CD4-positive, CD25-positive, alpha-beta regulatory T cell (primary cell): ENCODE data around the gene DPY19L1. TPM values are rescaled to one million over a fixed set of nuclear protein-coding genes. Genes with fewer than 3 reads are reported as not detected.
"Not testable (repeated sequence)": the region's sequence is repeated elsewhere in the genome, so short reads cannot be mapped to it uniquely, and the experiment has no call there.

ENCODE experiments used
- ATAC-seq, 2 donors: fragments of 150-1000 bp; cut with Tn5 transposase; one replicate each; pipeline ENCODE4 v1.10.0; 2021; ENCODE audit warnings: low read depth in 2 of 2, moderate number of reproducible peaks in 2 of 2, moderate library complexity in 1 of 2
- DNase-seq, 3 donors: peaks; one replicate each; pipeline versions ENCODE4 v3.0.0 to v3.0.0-alpha.2; 2012 to 2022; ENCODE audit warnings: mixed read lengths in 1 of 3
- H3K27ac ChIP-seq: one replicate; pipeline ENCODE4 v1.7.0; 2013; ENCODE audit warnings: mild to moderate bottlenecking, low read length; ENCODE audit not compliant: insufficient read depth, poor library complexity, severe bottlenecking
- H3K27me3 ChIP-seq: one replicate; pipeline ENCODE4 v1.7.0; 2013; ENCODE audit warnings: low read length; ENCODE audit not compliant: control insufficient read depth, insufficient read depth
- H3K36me3 ChIP-seq: one replicate; pipeline ENCODE4 v1.7.0; 2013; ENCODE audit warnings: mild to moderate bottlenecking, low read length, moderate library complexity; ENCODE audit not compliant: control insufficient read depth, insufficient read depth
- H3K4me1 ChIP-seq: 2 replicates; pipeline ENCODE4 v1.7.0; 2013; ENCODE audit warnings: mild to moderate bottlenecking, low read length; ENCODE audit not compliant: insufficient read depth, control insufficient read depth, poor library complexity, severe bottlenecking
- H3K4me3 ChIP-seq: one replicate; pipeline ENCODE4 v1.7.0; 2013; ENCODE audit warnings: low read depth, mild to moderate bottlenecking, low read length, moderate library complexity
- H3K9me3 ChIP-seq, 2 experiments: 1 replicate in 1 of 2; 2 replicates in 1 of 2; pipeline ENCODE4 v1.7.0; 2013; ENCODE audit warnings: low read length in 2 of 2, mild to moderate bottlenecking in 1 of 2, moderate library complexity in 1 of 2; ENCODE audit not compliant: control insufficient read depth in 2 of 2
- H3K27ac Mint-ChIP-seq, 3 donors: one replicate each; pipeline ENCODE4 v1.8.0; 2020 to 2022; ENCODE audit warnings: mild to moderate bottlenecking in 3 of 3, mixed read lengths in 3 of 3, moderate library complexity in 2 of 3
- H3K27me3 Mint-ChIP-seq: one replicate; pipeline ENCODE4 v1.8.0; 2022; ENCODE audit warnings: mild to moderate bottlenecking, mixed read lengths
- H3K36me3 Mint-ChIP-seq: one replicate; pipeline ENCODE4 v1.8.0; 2020; ENCODE audit warnings: mixed read lengths
- H3K4me1 Mint-ChIP-seq, 4 donors: one replicate each; pipeline ENCODE4 v1.8.0; 2020 to 2022; ENCODE audit warnings: mixed read lengths in 4 of 4, mild to moderate bottlenecking in 1 of 4
- H3K4me3 Mint-ChIP-seq, 4 donors: one replicate each; pipeline ENCODE4 v1.8.0; 2020 to 2022; ENCODE audit warnings: mild to moderate bottlenecking in 4 of 4, mixed read lengths in 4 of 4, moderate library complexity in 3 of 4
- H3K9me3 Mint-ChIP-seq, 7 donors: one replicate each; pipeline ENCODE4 v1.8.0; 2020 to 2022; ENCODE audit warnings: mixed read lengths in 7 of 7, mild to moderate bottlenecking in 3 of 7, moderate library complexity in 2 of 7
- polyA plus RNA-seq, 4 donors: library from polyadenylated mRNA; unstranded; fragments of 300-500 nt; fragmentation: Illumina TruSeq; gene quantifications; one replicate each; pipeline ENCODE4 v1.2.3, GENCODE V29; 2021
- total RNA-seq: library from RNA; stranded (reverse); gene quantifications from one replicate; pipeline ENCODE4 v1.2.3, GENCODE V29; 2022

Gene DPY19L1
- total and polyA plus RNA-seq, 5 donors from 2014 or later = 0.41 to 8.3 (median 1.1) TPM

DNA sequence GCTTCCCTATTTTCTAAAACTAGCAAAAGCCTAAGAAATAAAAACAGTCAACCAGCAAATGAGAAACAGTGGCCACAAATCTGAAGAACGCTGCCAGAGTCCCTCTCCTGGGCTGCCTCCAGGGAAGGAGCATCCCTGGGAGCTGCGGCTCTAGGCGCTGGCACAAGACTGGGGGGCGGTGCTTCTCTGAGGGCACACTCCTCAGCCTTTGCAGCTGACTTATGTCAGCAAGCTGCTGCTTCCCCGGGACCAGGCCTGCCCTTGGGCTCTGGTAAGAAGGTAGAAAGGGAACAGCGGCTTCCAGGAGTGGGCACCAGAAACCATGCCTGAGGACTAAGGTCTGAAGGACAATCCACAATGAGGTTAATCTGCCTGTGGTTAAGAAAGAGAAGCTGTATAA lies 107.5 kb downstream of the DPY19L1 start:
- not testable (repeated sequence) for H3K27ac ChIP-seq, H3K9me3 ChIP-seq, H3K36me3 Mint-ChIP-seq, H3K4me3 ChIP-seq, H3K27me3 Mint-ChIP-seq, ATAC-seq, H3K4me1 Mint-ChIP-seq, H3K4me1 ChIP-seq, H3K9me3 Mint-ChIP-seq, H3K27me3 ChIP-seq, H3K27ac Mint-ChIP-seq, H3K4me3 Mint-ChIP-seq, H3K36me3 ChIP-seq, DNase-seq

- Histone ChIP-seq H3K9me3 (no peaks in the 10 kb centered on the region), H3K27me3 (no peaks in the 10 kb centered on the region), H3K4me1 (no peaks in the 10 kb centered on the region), H3K36me3 (no peaks in the 10 kb centered on the region), H3K4me3 (no peak overlapping the region), H3K27ac (no peak overlapping the region)
- ATAC-seq (no peak), DNase-seq (no peak)
- H3K4me3 Mint-ChIP-seq = no peak overlapping the region
- peaks cover 4% of the 10 kb centered on the region for H3K36me3 Mint-ChIP-seq
- H3K4me1 Mint-ChIP-seq = peaks cover 0 to 3% (median 0%) of the 10 kb centered on the region in 4 donors
- peaks cover 0 to 1% (median 0%) of the 10 kb centered on the region in 7 donors for H3K9me3 Mint-ChIP-seq
- H3K27me3 Mint-ChIP-seq = no peaks in the 10 kb centered on the region
- H3K27ac Mint-ChIP-seq = no peak overlapping the region
These were observed 108.7 kb downstream of the DPY19L1 start for GRCh38 chr7:34928560-34928959.

DNA sequence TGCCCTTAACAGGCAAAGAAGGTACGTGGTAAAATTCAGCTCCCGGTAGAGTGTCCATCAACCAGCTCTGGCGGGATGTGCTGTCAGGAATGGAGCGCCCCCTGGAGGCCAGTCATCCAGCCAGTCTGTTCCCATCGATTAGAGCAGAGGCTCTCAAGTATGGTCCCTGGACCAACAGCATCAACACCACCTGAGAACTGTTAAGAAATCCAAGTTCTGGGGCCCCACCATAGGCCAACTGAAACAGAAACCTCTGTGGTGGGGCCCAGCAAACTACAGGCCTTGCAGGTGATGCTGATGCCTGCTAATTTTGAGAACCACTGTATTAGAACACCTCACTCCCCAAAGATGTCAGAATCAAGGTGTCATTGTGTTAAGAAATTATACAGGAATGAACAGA lies 109.2 kb downstream of the DPY19L1 start:
- peaks cover 4% of the 10 kb centered on the region for H3K36me3 Mint-ChIP-seq
- H3K27me3 ChIP-seq = no peaks in the 10 kb centered on the region
- DNase-seq (peak in 2 of 3 donors; percentile 16 to 42), ATAC-seq (peak in 1 of 2 donors; percentile 34)
- no peaks in the 10 kb centered on the region for H3K9me3 ChIP-seq
- no peaks in the 10 kb centered on the region for H3K27me3 Mint-ChIP-seq
- peak overlapping the region in 1 of 3 donors; percentile 25 for H3K27ac Mint-ChIP-seq
- H3K4me1 Mint-ChIP-seq = peaks cover 0 to 3% (median 0%) of the 10 kb centered on the region in 4 donors
- no peak overlapping the region for H3K27ac ChIP-seq
- H3K4me3 Mint-ChIP-seq = no peak overlapping the region
- H3K36me3 ChIP-seq = no peaks in the 10 kb centered on the region
- no peaks in the 10 kb centered on the region for H3K4me1 ChIP-seq
- H3K9me3 Mint-ChIP-seq = peaks cover 0 to 2% (median 0%) of the 10 kb centered on the region in 7 donors
- no peak overlapping the region for H3K4me3 ChIP-seq

DNA sequence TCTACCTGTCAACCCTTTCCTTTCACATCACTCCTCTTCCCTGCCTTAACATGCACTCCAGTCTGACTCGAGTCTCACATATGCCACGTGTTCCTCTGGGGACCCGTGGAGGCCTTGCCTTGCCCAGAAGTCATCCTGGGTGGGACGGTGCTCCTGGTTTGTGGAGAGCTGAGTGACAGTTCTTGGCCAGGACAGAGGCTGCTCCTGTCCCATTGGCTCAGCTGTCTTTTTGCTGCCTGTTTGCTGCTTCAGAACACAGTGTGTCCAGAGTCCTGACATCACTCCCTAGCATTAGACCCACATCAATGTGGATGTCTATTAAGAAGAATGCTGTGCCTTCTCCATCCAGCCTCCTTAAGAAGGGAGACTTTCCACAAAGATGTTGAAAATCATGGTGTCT lies 116.8 kb downstream of the DPY19L1 start:
- not testable (repeated sequence) for DNase-seq, H3K9me3 Mint-ChIP-seq, H3K27ac Mint-ChIP-seq, H3K4me3 Mint-ChIP-seq, H3K9me3 ChIP-seq, H3K27ac ChIP-seq, H3K4me1 Mint-ChIP-seq, H3K36me3 ChIP-seq, H3K4me3 ChIP-seq, H3K27me3 ChIP-seq, H3K4me1 ChIP-seq, ATAC-seq, H3K36me3 Mint-ChIP-seq
- H3K27me3 Mint-ChIP-seq = peaks cover 18% of the 10 kb centered on the region

GRCh38 chr7:34919038-34919437 lies 118.2 kb downstream of the DPY19L1 start:
- not testable (repeated sequence) for H3K4me1 ChIP-seq, H3K27ac Mint-ChIP-seq, H3K9me3 ChIP-seq, H3K4me1 Mint-ChIP-seq, H3K27me3 ChIP-seq, ATAC-seq, DNase-seq, H3K4me3 Mint-ChIP-seq, H3K36me3 ChIP-seq, H3K36me3 Mint-ChIP-seq, H3K27ac ChIP-seq, H3K4me3 ChIP-seq
- Mint-ChIP-seq H3K9me3 (peaks cover 0 to 13% (median 2%) of the 10 kb centered on the region in 7 donors), H3K27me3 (peaks cover 23% of the 10 kb centered on the region)

- H3K4me3 Mint-ChIP-seq, H3K27me3 ChIP-seq, ATAC-seq, H3K27ac ChIP-seq, H3K36me3 Mint-ChIP-seq, H3K27ac Mint-ChIP-seq, H3K4me3 ChIP-seq, H3K36me3 ChIP-seq, H3K4me1 Mint-ChIP-seq, DNase-seq, H3K4me1 ChIP-seq, H3K9me3 ChIP-seq: not testable (repeated sequence)
- Mint-ChIP-seq H3K9me3 (peaks cover 0 to 14% (median 3%) of the 10 kb centered on the region in 7 donors), H3K27me3 (peaks cover 23% of the 10 kb centered on the region)
These were observed 119.0 kb downstream of the DPY19L1 start for GRCh38 chr7:34918198-34918861.

DNA sequence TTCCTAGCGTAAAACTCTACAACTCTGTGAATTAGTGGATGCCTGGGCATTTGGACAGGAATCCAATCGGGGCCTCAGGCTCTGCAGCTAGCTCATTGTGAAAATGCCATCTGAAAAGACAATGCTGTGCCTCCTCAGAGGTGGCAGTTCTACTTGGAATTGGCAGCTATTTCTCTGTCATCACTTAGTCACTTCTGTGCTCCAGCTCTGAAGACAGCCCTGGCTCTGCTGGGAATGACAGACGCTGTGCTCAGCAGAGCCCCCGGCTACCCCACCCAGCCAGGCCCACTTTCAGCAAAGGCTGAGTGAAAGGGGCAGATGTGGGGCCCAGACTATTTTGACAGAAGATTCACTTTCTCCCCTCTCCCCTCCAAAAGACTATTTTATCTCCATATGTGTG lies 119.8 kb downstream of the DPY19L1 start:
- H3K27ac Mint-ChIP-seq, H3K36me3 Mint-ChIP-seq, H3K4me1 ChIP-seq, ATAC-seq, H3K9me3 ChIP-seq, H3K27ac ChIP-seq, H3K4me3 ChIP-seq, H3K4me3 Mint-ChIP-seq, H3K36me3 ChIP-seq, H3K4me1 Mint-ChIP-seq, H3K27me3 ChIP-seq, DNase-seq: not testable (repeated sequence)
- Mint-ChIP-seq H3K9me3 (peaks cover 0 to 14% (median 3%) of the 10 kb centered on the region in 7 donors), H3K27me3 (peaks cover 23% of the 10 kb centered on the region)

GRCh38 chr7:34916267-34916666 lies 121.0 kb downstream of the DPY19L1 start:
- Mint-ChIP-seq H3K27ac (no peak overlapping the region), H3K9me3 (peaks cover 0 to 14% (median 3%) of the 10 kb centered on the region in 7 donors), H3K27me3 (peaks cover 12% of the 10 kb centered on the region), H3K36me3 (no peaks in the 10 kb centered on the region), H3K4me1 (no peaks in the 10 kb centered on the region), H3K4me3 (no peak overlapping the region)
- DNase-seq (no peak), ATAC-seq (no peak)
- Histone ChIP-seq H3K27ac (no peak overlapping the region), H3K9me3 (no peaks in the 10 kb centered on the region), H3K36me3 (no peaks in the 10 kb centered on the region), H3K4me3 (no peak overlapping the region), H3K27me3 (no peaks in the 10 kb centered on the region), H3K4me1 (no peaks in the 10 kb centered on the region)
